ENCODE results near the gene LDB1.

DNA sequence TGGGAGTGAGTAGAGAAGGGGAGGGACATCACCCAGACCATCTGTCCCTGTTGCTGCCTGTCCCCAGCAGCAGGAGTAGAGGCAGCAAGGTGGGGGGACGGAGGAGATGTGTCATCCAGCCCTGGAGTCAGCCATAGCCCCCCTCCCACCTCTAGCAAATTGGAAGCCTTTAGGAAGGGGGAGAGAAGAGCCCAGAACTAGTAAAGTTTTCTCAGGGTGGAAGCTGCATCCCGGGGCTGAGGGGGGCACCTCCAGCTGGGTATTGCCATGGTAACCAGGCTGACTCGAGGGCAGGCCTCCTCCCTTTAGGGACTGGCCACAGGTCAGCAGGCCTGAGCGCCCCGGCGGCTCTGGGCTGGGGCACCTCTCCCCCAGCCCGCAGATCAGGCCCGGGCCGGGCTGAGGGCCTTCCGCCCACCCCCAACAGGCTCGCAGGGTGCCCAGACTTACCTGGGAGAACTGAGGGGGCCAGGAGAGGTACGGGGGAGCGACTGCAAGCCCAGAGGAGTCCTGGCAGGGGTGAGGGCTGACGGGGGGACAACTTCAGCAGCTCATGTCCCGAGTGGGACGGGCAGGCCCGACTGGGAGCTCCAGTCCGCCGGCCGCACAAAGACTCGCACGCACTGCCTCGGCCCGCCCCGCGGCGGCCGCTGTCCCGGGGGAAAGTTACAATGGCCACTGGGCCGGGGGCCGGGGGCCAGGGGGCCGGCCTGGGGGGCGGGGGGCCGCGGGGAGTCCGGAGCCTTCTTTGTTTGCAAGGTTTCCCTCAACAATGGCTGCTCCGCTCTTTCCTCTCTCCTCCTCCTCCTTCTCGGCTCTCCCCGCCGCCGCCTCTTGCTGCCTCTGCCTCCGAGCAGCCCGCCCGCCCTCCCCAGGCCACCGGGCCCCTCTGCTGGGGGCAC, 6.0 kb downstream of the LDB1 start:
- TF ChIP-seq, protein P1, sequence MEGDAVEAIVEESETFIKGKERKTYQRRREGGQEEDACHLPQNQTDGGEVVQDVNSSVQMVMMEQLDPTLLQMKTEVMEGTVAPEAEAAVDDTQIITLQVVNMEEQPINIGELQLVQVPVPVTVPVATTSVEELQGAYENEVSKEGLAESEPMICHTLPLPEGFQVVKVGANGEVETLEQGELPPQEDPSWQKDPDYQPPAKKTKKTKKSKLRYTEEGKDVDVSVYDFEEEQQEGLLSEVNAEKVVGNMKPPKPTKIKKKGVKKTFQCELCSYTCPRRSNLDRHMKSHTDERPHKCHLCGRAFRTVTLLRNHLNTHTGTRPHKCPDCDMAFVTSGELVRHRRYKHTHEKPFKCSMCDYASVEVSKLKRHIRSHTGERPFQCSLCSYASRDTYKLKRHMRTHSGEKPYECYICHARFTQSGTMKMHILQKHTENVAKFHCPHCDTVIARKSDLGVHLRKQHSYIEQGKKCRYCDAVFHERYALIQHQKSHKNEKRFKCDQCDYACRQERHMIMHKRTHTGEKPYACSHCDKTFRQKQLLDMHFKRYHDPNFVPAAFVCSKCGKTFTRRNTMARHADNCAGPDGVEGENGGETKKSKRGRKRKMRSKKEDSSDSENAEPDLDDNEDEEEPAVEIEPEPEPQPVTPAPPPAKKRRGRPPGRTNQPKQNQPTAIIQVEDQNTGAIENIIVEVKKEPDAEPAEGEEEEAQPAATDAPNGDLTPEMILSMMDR (IDR thresholded peaks at IDR 0.05) = no peak
- no peak for TF ChIP-seq POLR2A (IDR thresholded peaks at IDR 0.05)
